H1 (cell line): ENCODE measurements around the gene PRRX1. TPM values are rescaled to one million over a fixed set of nuclear protein-coding genes. Genes with fewer than 3 reads are reported as not detected.

ENCODE experiments used
- CBX8 ChIP-seq: fragments of 300-800, 300-1000 bp; sonication (generic); IDR thresholded peaks from 2 replicates; pipeline ENCODE4 v1.7.1; 2016; ENCODE audit warnings: low read depth, low read length, borderline replicate concordance
- KDM4A ChIP-seq: IDR thresholded peaks from one replicate; pipeline ENCODE4 v1.7.1; 2012; ENCODE audit warnings: low read depth, mild to moderate bottlenecking, moderate library complexity, low read length, inconsistent platforms; ENCODE audit not compliant: severe bottlenecking
- polyA plus RNA-seq, 7 experiments: library from polyadenylated mRNA; depleted of rRNA in 3 of 7; stranded (reverse) in 5 of 7; unstranded in 2 of 7; fragments of >200 nt in 5 of 7; fragments of 200-250 nt in 2 of 7; gene quantifications; 1 replicate in 5 of 7; 2 replicates in 1 of 7; 4 replicates in 1 of 7; pipeline versions ENCODE4 v1.2.1 to v1.2.3, GENCODE V29; 2011 to 2013; ENCODE audit warnings: missing spikeins in 2 of 7, mixed read lengths in 2 of 7
- total RNA-seq: library from RNA; stranded (reverse); fragmentation: NEBNext Ultra II Directional; extraction: Animal tissue kit (Norgen Biotek cat#: 25700); gene quantifications from 2 replicates; pipeline ENCODE4 v1.2.1, GENCODE V29; 2021

PRRX1 gene
- total and polyA plus RNA-seq, 2 of the 8 experiments (the other 6 are each of a cell fraction or from before 2014, with no cell fraction given): not detected

DNA sequence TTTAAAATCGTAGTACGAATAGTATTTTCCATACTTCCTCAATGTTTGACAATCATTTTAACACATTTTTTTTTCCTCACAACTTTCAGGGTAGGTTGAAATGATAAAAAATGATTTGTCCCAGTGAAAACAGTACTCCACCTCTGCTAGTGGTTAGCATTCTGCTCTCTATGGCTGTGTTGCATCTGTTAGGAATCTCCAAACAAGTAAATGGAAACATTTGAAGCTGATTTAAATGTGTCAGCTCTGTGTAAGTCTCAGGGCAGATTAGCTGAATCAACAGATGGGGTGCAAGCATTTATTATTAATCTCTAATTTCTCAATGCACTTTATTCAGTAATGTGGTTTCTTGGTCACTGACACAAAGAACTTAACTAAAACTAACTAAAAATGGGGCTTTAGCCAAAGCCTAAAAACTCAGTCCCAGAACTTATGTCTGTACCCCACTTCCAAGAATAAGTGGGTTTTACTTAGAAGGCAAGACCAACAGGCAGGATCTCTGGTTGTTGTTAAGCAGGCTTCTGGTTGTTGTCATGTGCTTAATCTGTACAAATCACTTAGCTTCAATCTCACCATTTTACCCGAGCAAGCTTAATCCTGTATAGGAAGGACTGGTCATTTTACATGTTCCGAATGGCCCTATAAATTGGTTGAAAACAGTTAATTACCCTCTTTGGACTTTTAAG lies 67.8 kb downstream of the PRRX1 start (continued):
- TF ChIP-seq KDM4A (no peak), CBX8 (no peak)
